ENCODE measurements around the gene ASPHD2.
A peak's percentile ranks its signal among the peaks of the same experiment; 100 is the strongest.

Gene ASPHD2

DNA sequence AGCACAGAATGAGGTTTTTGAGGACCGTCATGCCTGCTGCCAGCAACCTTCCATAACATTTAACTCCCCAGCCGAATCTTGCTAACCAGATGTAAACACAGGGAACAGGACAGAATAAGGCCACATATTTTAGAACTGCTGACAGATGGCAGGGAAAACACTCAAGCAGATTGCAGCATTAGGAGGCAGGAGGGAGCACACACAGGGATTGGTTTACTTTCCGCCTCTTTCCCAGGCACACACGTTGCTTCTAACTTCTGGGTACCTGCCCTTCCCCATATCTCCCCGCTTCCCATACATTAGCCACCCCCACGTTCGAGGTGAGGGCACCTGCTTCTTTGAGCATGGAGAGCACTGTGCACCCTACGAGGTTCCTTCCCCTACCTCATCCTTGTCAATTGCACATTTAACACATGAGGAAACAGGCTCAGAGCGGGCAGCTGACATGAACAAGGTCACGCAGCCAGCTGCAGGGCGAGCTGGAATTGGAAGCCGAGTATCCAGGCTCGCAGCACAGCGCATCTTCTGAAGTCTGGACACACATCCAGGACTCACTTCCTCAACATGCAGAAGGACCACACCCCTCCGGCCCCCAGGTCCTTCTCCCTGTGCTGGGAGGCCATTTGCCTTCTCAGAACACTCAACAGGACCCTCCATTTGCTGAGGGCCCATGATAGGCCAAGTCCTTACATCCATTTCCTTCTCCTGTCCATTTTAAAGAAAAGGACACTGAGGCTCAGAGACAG lies 18.7 kb downstream of the ASPHD2 start:
- DNase-seq: no peak

- no peak for DNase-seq
These were observed 19.3 kb downstream of the ASPHD2 start for GRCh38 chr22:26448334-26448733.

DNA sequence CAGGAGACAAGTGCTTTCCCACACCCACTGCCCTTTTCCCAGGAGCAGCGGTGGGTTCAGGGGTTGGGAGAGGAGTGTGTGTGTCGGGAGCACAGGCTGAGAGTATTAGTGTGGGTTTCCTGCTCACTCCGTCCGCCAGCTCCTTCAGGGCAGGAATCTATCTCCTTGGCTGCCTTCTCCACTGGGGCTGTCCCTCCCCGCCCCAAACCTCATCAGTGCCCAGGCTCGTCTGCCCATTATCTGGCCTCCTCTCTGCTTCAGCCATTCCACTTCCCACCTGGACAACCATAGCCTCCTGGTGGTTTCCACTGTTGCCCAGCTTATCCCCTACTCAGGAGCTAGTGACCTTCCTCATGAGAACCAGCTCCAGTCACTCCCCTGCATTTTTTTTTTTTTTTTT lies 19.9 kb downstream of the ASPHD2 start:
- DNase-seq: no peak

GRCh38 chr22:26450453-26451185 lies 21.6 kb downstream of the ASPHD2 start:
- no peak for DNase-seq

DNA sequence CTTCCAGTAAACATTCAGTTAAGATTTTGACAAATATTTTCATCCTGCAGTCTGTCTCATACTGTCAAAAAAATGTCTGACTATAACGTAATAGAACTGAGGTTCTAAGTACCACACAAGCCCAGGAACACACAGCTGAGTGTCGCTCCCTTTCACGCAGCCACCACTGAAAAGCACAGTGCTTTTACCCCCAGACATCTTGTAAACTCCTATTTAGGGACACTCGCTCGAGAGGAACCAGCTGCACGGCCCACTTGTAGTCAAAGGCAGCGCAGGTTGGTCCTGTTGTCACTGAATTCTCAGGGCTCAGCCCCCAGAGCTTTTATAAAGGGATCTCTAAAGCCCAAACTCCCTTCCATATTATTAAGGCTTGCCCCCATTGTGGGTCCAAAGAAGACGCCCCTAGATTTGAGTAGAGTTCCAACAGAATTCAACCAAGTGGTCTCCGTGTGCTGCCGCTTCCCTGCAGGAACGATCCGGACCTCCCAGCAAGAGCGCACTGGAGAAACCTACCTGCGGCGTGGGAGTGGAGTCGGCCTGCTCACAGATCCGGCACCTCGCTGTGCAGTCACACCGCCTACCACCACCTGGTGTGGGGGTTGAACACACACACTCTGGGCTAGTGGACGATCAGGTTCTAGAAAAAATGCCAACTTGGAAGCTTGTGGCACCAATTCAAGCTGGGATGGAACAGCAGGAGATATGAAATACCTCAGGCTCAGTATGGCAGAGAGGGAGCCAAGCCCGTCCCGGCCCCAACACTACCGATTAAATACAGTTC lies 23.4 kb downstream of the ASPHD2 start:
- no peak for DNase-seq

DNA sequence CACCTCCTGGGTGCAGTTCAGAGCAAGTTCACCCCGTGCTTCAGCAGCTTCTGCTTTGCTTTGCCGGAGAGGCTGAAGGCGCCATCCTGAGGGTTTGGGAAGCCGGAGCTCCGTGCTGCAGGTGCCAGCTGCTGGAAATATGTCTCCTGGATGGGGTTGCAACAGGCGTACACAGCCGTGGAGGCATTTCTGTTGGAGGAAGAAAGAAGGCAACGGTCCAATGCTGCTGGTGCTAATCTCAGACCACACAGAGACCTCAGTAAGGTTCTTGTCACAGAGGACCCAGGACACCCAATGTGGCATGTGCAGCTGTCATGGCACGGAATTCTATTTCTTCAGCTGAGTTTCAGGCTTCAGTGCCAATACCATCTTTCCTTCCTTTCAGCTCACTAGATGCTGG lies 24.2 kb downstream of the ASPHD2 start:
- DNase-seq: no peak

DNA sequence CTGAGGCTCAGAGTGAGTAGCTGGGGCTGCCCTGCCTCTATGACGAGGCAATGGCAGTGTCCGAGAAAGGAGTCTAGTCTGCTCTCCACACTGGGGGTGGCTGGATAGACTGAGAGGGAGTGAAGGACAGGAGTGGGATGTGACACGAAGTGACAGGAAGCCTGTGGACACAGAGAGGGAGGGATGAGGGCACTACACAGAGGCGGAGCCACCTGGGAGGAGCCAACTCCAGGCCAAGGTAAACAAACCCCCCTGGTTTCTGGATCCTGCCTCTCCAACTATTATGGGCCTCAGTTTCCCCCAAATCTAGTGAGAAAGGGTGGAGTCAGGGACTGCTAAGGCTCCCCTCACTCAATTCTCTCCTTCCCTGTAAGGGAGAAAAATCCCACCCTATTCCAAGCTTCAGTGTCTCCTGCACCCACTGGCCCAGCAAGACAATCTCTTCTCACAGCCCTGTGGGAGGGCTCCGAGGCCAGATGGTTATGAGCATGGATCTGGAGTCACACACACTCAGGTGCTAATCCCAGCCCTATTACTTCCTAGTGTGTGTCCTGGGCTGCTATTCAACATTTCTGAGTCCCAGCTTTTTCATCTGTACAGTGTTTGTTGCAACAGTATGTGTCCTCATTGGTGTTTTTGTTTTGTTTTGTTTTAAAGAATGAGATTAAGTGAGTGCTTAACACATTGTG lies 24.9 kb downstream of the ASPHD2 start:
- no peak for DNase-seq

- DNase-seq: no peak
These were observed 28.7 kb downstream of the ASPHD2 start for GRCh38 chr22:26457661-26458272.

- DNase-seq: no peak
These were observed 31.1 kb downstream of the ASPHD2 start for GRCh38 chr22:26460202-26460601.

DNA sequence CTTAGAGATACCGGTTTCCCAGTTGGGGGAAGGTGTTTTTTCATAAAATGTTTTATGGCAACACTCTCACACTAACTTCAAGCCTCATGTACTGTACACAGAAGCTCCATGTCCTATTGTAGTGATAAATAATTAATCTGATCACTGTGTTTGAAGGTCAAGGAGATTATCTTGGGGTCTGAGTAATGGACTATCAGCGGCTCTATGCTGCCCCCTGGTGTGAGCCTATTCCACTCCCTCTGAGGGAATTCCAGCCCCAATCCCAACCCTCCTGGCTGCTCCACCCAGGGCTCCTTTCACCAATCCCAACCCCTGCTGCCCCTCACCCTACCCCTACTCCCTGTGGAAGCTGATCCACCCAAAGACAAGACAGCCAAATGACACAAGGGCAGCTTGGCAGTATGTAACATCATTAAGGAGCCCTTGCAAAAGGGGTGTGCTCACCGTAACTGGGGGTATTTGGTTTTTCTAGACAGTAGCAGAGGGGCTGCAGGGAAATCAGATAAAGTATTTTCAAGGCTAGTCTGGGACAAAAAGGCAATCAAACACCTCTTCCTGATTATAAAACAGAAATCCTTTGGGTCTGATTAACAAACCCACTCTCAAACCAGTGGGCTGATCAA lies 32.2 kb downstream of the ASPHD2 start:
- peak; percentile 42 for DNase-seq

- no peak for DNase-seq
These were observed 33.0 kb downstream of the ASPHD2 start for GRCh38 chr22:26462051-26462450.

DNA sequence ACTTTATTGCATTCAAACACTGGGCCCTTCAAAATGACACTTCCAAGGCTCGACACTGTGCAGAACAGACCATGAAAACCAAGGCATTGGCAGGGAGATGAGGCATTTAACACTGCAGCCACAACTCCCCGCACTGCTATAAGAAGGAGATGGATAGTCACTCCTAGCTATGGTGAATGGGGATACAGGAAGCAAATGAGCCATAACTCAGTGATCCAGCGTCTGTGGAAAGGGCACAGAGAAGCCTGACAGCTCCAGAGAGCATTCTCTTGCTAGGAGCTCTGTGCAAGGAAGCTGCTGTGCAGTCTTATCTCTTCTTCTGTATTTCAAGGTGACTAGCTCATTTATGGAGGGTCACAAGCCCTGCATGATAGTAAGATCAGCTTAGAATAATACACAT lies 33.6 kb downstream of the ASPHD2 start:
- no peak for DNase-seq

- DNase-seq: no peak
These were observed 34.1 kb downstream of the ASPHD2 start for GRCh38 chr22:26463101-26463661.

GRCh38 chr22:26463688-26464087 lies 34.6 kb downstream of the ASPHD2 start:
- no peak for DNase-seq

- no peak for DNase-seq
These were observed 35.3 kb downstream of the ASPHD2 start for GRCh38 chr22:26464312-26464711.

GRCh38 chr22:26466196-26466595 lies 37.1 kb downstream of the ASPHD2 start:
- no peak for DNase-seq

DNA sequence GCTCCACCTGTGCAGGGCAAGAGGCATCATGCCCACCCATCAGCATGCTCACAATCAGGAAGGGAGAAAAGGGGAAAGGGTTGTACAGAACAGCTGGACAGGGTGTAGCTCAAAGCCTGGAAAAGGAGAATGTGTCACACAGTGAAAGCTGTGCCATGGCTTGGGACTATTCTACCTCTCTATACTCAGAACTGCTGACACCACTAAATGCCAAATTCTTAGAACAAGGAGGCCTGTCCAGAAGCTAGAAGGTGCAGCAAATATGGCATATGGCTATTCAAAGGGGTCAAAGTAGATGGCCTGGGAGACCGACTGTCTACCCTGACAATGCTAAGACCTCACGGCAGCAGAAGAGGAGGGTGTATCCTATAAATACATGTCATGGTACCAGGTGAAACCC lies 41.7 kb downstream of the ASPHD2 start:
- no peak for DNase-seq

- DNase-seq: no peak
These were observed 42.5 kb downstream of the ASPHD2 start for GRCh38 chr22:26471522-26471921.

GRCh38 chr22:26474682-26475081 lies 45.6 kb downstream of the ASPHD2 start:
- no peak for DNase-seq

GRCh38 chr22:26476705-26477340 lies 47.8 kb downstream of the ASPHD2 start:
- DNase-seq: no peak

GRCh38 chr22:26477341-26477731 lies 48.3 kb downstream of the ASPHD2 start:
- no peak for DNase-seq

All from NCI-H2227 treated with DMSO at 0.1 percent for 48 hours (cell line).